DOHH2 (cell line): ENCODE data around the gene SH3RF2.

Experiments
- CTCF ChIP-seq: fragments of 200-600 bp; sonication (generic); IDR thresholded peaks from one replicate; pipeline ENCODE4 v1.5.1; 2014; ENCODE audit warnings: antibody characterized with exemption, mild to moderate bottlenecking, low read depth, low read length; ENCODE audit not compliant: poor library complexity, severe bottlenecking
- EZH2phosphoT487 ChIP-seq: fragments of 200-600 bp; sonication (generic); IDR thresholded peaks from 2 replicates; pipeline ENCODE4 v1.6.1; 2017; ENCODE audit warnings: borderline replicate concordance, mild to moderate bottlenecking, antibody characterized with exemption, low read length, moderate library complexity, mixed read lengths

- TF ChIP-seq CTCF, result no peak
- no peak for TF ChIP-seq EZH2phosphoT487
Measured at GRCh38 chr5:145898171-145898570, 38.2 kb upstream of the SH3RF2 start.
